H54 (cell line): ENCODE results near the gene DAB2.

Experiments used
- DNase-seq: peaks from one replicate; pipeline ENCODE4 v3.0.0; 2011; ENCODE audit warnings: low spot score, mixed read lengths; ENCODE audit not compliant: insufficient read length
- FAIRE-seq: peaks from 3 replicates; lab custom pipeline; 2011; peaks lifted over from hg19 to GRCh38; lab: Jason Lieb, UNC
- POLR2A ChIP-seq: IDR thresholded peaks from 2 replicates; pipeline ENCODE4 v1.6.1; 2011; ENCODE audit warnings: low read depth, mild to moderate bottlenecking, low read length

Gene DAB2

GRCh38 chr5:39370555-39371366 is 54.0 kb downstream of the DAB2 start:
- no peak for TF ChIP-seq POLR2A
- FAIRE-seq (no peak), DNase-seq (no peak)

- no peak for DNase-seq
- TF ChIP-seq POLR2A, result no peak
- FAIRE-seq, result peak; percentile 30
Measured at GRCh38 chr5:39369123-39369815, 55.5 kb downstream of the DAB2 start.

GRCh38 chr5:39368116-39368515 is 56.7 kb downstream of the DAB2 start:
- TF ChIP-seq POLR2A, result no peak
- DNase-seq, result no peak
- FAIRE-seq, result no peak

GRCh38 chr5:39367711-39368110 is 57.1 kb downstream of the DAB2 start:
- FAIRE-seq (no peak), DNase-seq (no peak)
- no peak for TF ChIP-seq POLR2A

GRCh38 chr5:39364367-39364766 is 60.4 kb downstream of the DAB2 start, which contains the start of gene C9:
TSS of gene C9 (minus strand) at chr5:39364495. CDS start at chr5:39364464, 31 bp downstream.
- FAIRE-seq, result no peak
- no peak for TF ChIP-seq POLR2A
- DNase-seq, result no peak

GRCh38 chr5:39363217-39363616 is 61.6 kb downstream of the DAB2 start:
- no peak for TF ChIP-seq POLR2A
- DNase-seq (no peak), FAIRE-seq (no peak)

- DNase-seq (no peak), FAIRE-seq (no peak)
- TF ChIP-seq POLR2A, result no peak
Measured at GRCh38 chr5:39362646-39363045, 62.1 kb downstream of the DAB2 start.

- no peak for TF ChIP-seq POLR2A
- FAIRE-seq, result no peak
Measured at GRCh38 chr5:39361306-39361705, 63.5 kb downstream of the DAB2 start.

GRCh38 chr5:39360471-39361111 is 64.2 kb downstream of the DAB2 start:
- no peak for TF ChIP-seq POLR2A
- DNase-seq (no peak), FAIRE-seq (no peak)

More at GRCh38 chr5:39361306-39361705, 63.5 kb downstream of the DAB2 start:
- no peak for DNase-seq

- FAIRE-seq, result no peak
- no peak for TF ChIP-seq POLR2A
- no peak for DNase-seq
Measured at GRCh38 chr5:39356263-39356662, 68.5 kb downstream of the DAB2 start.

GRCh38 chr5:39355324-39355723 is 69.5 kb downstream of the DAB2 start:
- no peak for FAIRE-seq
- DNase-seq, result no peak
- no peak for TF ChIP-seq POLR2A

- no peak for FAIRE-seq
- no peak for TF ChIP-seq POLR2A
Measured at GRCh38 chr5:39353717-39354399, 70.9 kb downstream of the DAB2 start.

GRCh38 chr5:39352951-39353350 is 71.8 kb downstream of the DAB2 start:
- FAIRE-seq (no peak), DNase-seq (no peak)
- TF ChIP-seq POLR2A, result no peak

More at GRCh38 chr5:39353717-39354399, 70.9 kb downstream of the DAB2 start:
- no peak for DNase-seq
